K562 (cell line): ENCODE data around the gene TMEM53. TPM values are rescaled to one million over a fixed set of nuclear protein-coding genes. Genes with fewer than 3 reads are reported as not detected.

Source experiments
- CBX3 ChIP-seq, 2 experiments: IDR thresholded peaks; 1 replicate in 1 of 2; 2 replicates in 1 of 2; pipeline ENCODE4 v1.6.1; 2012; ENCODE audit warnings: inconsistent platforms in 2 of 2, low read length in 2 of 2, borderline replicate concordance in 1 of 2, control low read depth in 1 of 2
- DACH1 ChIP-seq: fragments of 450-650 bp; IDR thresholded peaks from 2 replicates; pipeline ENCODE4 v1.6.1; 2018; ENCODE audit not compliant: partially characterized antibody
- E4F1 ChIP-seq: fragments of 250-450 bp; sonication (Bioruptor Pico); IDR thresholded peaks from 2 replicates; pipeline ENCODE4 v1.5.0; 2021; ENCODE audit warnings: mild to moderate bottlenecking, borderline replicate concordance
- HDAC1 ChIP-seq, 2 experiments: fragments of 450-650 bp; IDR thresholded peaks; 2 replicates each; pipeline ENCODE4 v1.6.1; 2016 to 2017; ENCODE audit warnings: inconsistent platforms in 1 of 2, mild to moderate bottlenecking in 1 of 2, moderate library complexity in 1 of 2
- HNRNPLL ChIP-seq: fragments of 200-400 bp; formaldehyde crosslinking; IDR thresholded peaks from 2 replicates; pipeline ENCODE4 v1.6.1; 2017; ENCODE audit warnings: low read length, low read depth, mild to moderate bottlenecking; ENCODE audit not compliant: poor library complexity, severe bottlenecking
- JUND ChIP-seq, 2 experiments: IDR thresholded peaks; 2 replicates in 1 of 2; 3 replicates in 1 of 2; pipeline ENCODE4 v1.6.1; 2011; ENCODE audit warnings: borderline replicate concordance in 2 of 2, low read depth in 2 of 2, low read length in 2 of 2, improper control_type of control experiment in 1 of 2, missing biosample characterization in 1 of 2, missing genetic modification characterization in 1 of 2, missing genetic modification reagents in 1 of 2
- MAZ ChIP-seq, 2 experiments: fragments of 450-650 bp in 1 of 2; sonication (generic) in 1 of 2; formaldehyde crosslinking; IDR thresholded peaks in 1 of 2; conservative IDR thresholded peaks in 1 of 2; 2 replicates each; pipeline versions ENCODE4 v1.4.0 to v1.5.0; 2020; ENCODE audit warnings: mild to moderate bottlenecking in 1 of 2, missing genetic modification reagents in 1 of 2
- MCM2 ChIP-seq: fragments of 450-650 bp; IDR thresholded peaks from 2 replicates; pipeline ENCODE4 v1.6.1; 2017; ENCODE audit warnings: low read depth, mild to moderate bottlenecking
- MNT ChIP-seq, 2 experiments: fragments of 450-650 bp; conservative IDR thresholded peaks; 2 replicates each; pipeline ENCODE4 v1.6.1; 2017; ENCODE audit warnings: mild to moderate bottlenecking in 2 of 2, moderate library complexity in 2 of 2
- MYNN ChIP-seq, 2 experiments: sonication (generic); formaldehyde crosslinking in 1 of 2; IDR thresholded peaks; 2 replicates each; pipeline versions ENCODE4 v1.5.0 to v1.6.1; 2016 to 2020; ENCODE audit warnings: antibody characterized with exemption in 1 of 2, missing genetic modification reagents in 1 of 2
- NCOA1 ChIP-seq: fragments of 450-650 bp; IDR thresholded peaks from 2 replicates; pipeline ENCODE4 v1.6.1; 2016; ENCODE audit warnings: low read depth
- POLR2A ChIP-seq: fragments of 450-650 bp; conservative IDR thresholded peaks from 2 replicates; pipeline ENCODE4 v1.6.1; 2016
- POLR2G ChIP-seq: fragments of 200-400 bp; formaldehyde crosslinking; IDR thresholded peaks from 2 replicates; pipeline ENCODE4 v1.6.1; 2017; ENCODE audit warnings: low read depth, mild to moderate bottlenecking, antibody characterized with exemption, low read length, moderate library complexity
- SIN3A ChIP-seq, 2 experiments: fragments of 150-350 bp in 1 of 2; IDR thresholded peaks; 2 replicates each; pipeline ENCODE4 v1.6.1; 2011 to 2016; ENCODE audit warnings: borderline replicate concordance in 2 of 2, low read depth in 2 of 2, low read length in 2 of 2, mild to moderate bottlenecking in 2 of 2, moderate library complexity in 2 of 2; ENCODE audit not compliant: control insufficient read depth in 1 of 2
- SNRNP70 ChIP-seq: fragments of 200-400 bp; formaldehyde crosslinking; optimal IDR thresholded peaks from 2 replicates; pipeline ENCODE3; 2017; ENCODE audit warnings: low read depth, low read length
- STAT5A ChIP-seq: IDR thresholded peaks from 2 replicates; pipeline ENCODE4 v1.6.1; 2012; ENCODE audit warnings: low read length, inconsistent platforms, borderline replicate concordance
- TAL1 ChIP-seq: fragments of 450-650 bp; IDR thresholded peaks from 2 replicates; pipeline ENCODE4 v1.6.1; 2016; ENCODE audit warnings: mild to moderate bottlenecking
- YY1 ChIP-seq, 3 experiments: IDR thresholded peaks; 2 replicates each; pipeline ENCODE4 v1.6.1; 2011; ENCODE audit warnings: low read length in 2 of 3, mild to moderate bottlenecking in 2 of 3, moderate library complexity in 2 of 3, borderline replicate concordance in 1 of 3, control low read depth in 1 of 3, low read depth in 1 of 3; ENCODE audit not compliant: insufficient read depth in 3 of 3, insufficient replicate concordance in 2 of 3, control insufficient read depth in 1 of 3, insufficient read length in 1 of 3; ENCODE audit errors: extremely low read depth in 1 of 3
- ZFX ChIP-seq: sonication (generic); formaldehyde crosslinking; IDR thresholded peaks from 2 replicates; pipeline ENCODE4 v1.8.0; 2022; ENCODE audit warnings: mild to moderate bottlenecking, missing genetic modification reagents, moderate library complexity
- ZNF212 ChIP-seq: fragments of 450-650 bp; formaldehyde crosslinking; IDR thresholded peaks from 2 replicates; pipeline ENCODE4 v1.4.0; 2020; ENCODE audit warnings: mild to moderate bottlenecking
- polyA plus RNA-seq, 8 experiments: library from polyadenylated mRNA; depleted of rRNA in 4 of 8; stranded (reverse) in 5 of 8; unstranded in 3 of 8; fragments of >200 nt; fragmentation: Nextera tagmentation in 2 of 8; fragmentation: Illumina TruSeq in 1 of 8; extraction: Ambion mirVana in 2 of 8; extraction: Trizol in 1 of 8; gene quantifications; 2 replicates each; pipeline versions ENCODE4 v1.2.1 to v1.2.3, GENCODE V29; 2011 to 2014; ENCODE audit warnings: inconsistent platforms in 1 of 8, missing spikeins in 1 of 8
- total RNA-seq, 7 experiments: library from RNA; depleted of rRNA in 6 of 7; stranded (reverse); fragments of >200 nt in 6 of 7; fragmentation: Illumina TruSeq in 2 of 7; extraction: Trizol in 2 of 7; gene quantifications; 2 replicates each; pipeline versions ENCODE4 v1.2.1 to v1.2.3, GENCODE V29; 2011 to 2021; ENCODE audit warnings: low replicate concordance in 1 of 7
- TF ChIP-seq, protein P1 (sequence below): sonication (generic); formaldehyde crosslinking; IDR thresholded peaks from 2 replicates; pipeline ENCODE4 v1.8.0; 2022; ENCODE audit warnings: mild to moderate bottlenecking, missing genetic modification reagents

The TMEM53 gene
- total and polyA plus RNA-seq, 9 of the 15 experiments (the other 6 are each of a cell fraction or from before 2014, with no cell fraction given), result 0.23 to 3.7 (median 2.0) TPM

- peak; percentile 20 to 91 (median 77) for TF ChIP-seq YY1 (IDR thresholded peaks at IDR 0.05; ENCODE audit: borderline replicate concordance in 1 of 3, control insufficient read depth in 1 of 3, extremely low read depth in 1 of 3, insufficient read depth in 3 of 3, insufficient read length in 1 of 3, insufficient replicate concordance in 2 of 3, low read depth in 1 of 3, low read length in 2 of 3)
- TF ChIP-seq HNRNPLL, result peak; percentile 29
- TF ChIP-seq ZFX (CRISPR knock-in tag), result peak; percentile 34
- no peak for TF ChIP-seq ZNF212 (CRISPR knock-in tag)
- peak; percentile 79; the same call in 1 of the 2 replicates for TF ChIP-seq MYNN (IDR thresholded peaks at IDR 0.05)
- TF ChIP-seq MYNN (CRISPR knock-in tag; IDR thresholded peaks at IDR 0.05), result no peak
- TF ChIP-seq, protein P1, sequence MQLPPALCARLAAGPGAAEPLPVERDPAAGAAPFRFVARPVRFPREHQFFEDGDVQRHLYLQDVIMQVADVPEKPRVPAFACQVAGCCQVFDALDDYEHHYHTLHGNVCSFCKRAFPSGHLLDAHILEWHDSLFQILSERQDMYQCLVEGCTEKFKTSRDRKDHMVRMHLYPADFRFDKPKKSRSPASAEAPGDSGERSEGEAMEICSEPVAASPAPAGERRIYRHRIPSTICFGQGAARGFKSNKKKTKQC (CRISPR knock-in tag), result no peak
- no peak for TF ChIP-seq E4F1 (CRISPR knock-in tag)
- TF ChIP-seq MNT (conservative IDR thresholded peaks at IDR 0.05), result peak; percentile 55 to 85
- peak; percentile 63; the same call in 1 of the 2 replicates for TF ChIP-seq STAT5A
- TF ChIP-seq POLR2A, result no peak; the same call in 1 of the 2 replicates
- TF ChIP-seq MCM2, result no peak
- peak; percentile 87 for TF ChIP-seq TAL1
- TF ChIP-seq SIN3A (IDR thresholded peaks at IDR 0.05; ENCODE audit: borderline replicate concordance in 2 of 2, control insufficient read depth in 1 of 2, low read depth in 2 of 2, low read length in 2 of 2), result 0 out of 4 replicates have a peak, but pooled peaks have one; percentile 35 to 71
- peak; percentile 69 for TF ChIP-seq POLR2G
- TF ChIP-seq CBX3 (IDR thresholded peaks at IDR 0.05; ENCODE audit: borderline replicate concordance in 1 of 2, low read length in 2 of 2), result peak in 1 of 2 experiments; percentile 62; a peak in 1 of 3 replicates
- TF ChIP-seq HDAC1 (IDR thresholded peaks at IDR 0.05), result peak in 1 of 2 experiments; percentile 46; a peak in 1 of 4 replicates
- TF ChIP-seq MAZ (CRISPR knock-in tag; conservative IDR thresholded peaks at IDR 0.05 in 1 of 2, IDR thresholded peaks at IDR 0.05 in 1 of 2), result peak in 1 of 2 experiments; percentile 56; a peak in 2 of 4 replicates
- no peak for TF ChIP-seq JUND (IDR thresholded peaks at IDR 0.05; ENCODE audit: borderline replicate concordance, low read depth, low read length)
- 0 out of 3 replicates have a peak, but pooled peaks have one; percentile 9 for TF ChIP-seq JUND (tag; IDR thresholded peaks at IDR 0.05; ENCODE audit: borderline replicate concordance, low read depth, low read length)
- no peak for TF ChIP-seq SNRNP70
- TF ChIP-seq DACH1, result peak; percentile 57
- TF ChIP-seq NCOA1, result peak; percentile 30; the same call in 1 of the 2 replicates
Observed at GRCh38 chr1:44637702-44638411, 36.4 kb downstream of the TMEM53 start (continued).
